Peyer's patch (tissue), 4 donors: ENCODE results near the gene HHIPL1.

ENCODE experiments used
- POLR2A ChIP-seq, 2 donors: fragments of 450-650 bp; IDR thresholded peaks; one replicate each; pipeline ENCODE4 v1.5.1; 2017; ENCODE audit warnings: antibody characterized with exemption in 2 of 2, mild to moderate bottlenecking in 2 of 2, moderate library complexity in 2 of 2
- TF ChIP-seq, protein P1 (sequence below), 6 experiments: fragments of 450-650 bp in 4 of 6; fragments of 200-600 bp in 2 of 6; sonication (generic) in 1 of 6; IDR thresholded peaks; one replicate each; pipeline ENCODE4 v1.5.1; 2017 to 2019; ENCODE audit warnings: antibody characterized with exemption in 6 of 6, mild to moderate bottlenecking in 3 of 6, moderate library complexity in 1 of 6

DNA sequence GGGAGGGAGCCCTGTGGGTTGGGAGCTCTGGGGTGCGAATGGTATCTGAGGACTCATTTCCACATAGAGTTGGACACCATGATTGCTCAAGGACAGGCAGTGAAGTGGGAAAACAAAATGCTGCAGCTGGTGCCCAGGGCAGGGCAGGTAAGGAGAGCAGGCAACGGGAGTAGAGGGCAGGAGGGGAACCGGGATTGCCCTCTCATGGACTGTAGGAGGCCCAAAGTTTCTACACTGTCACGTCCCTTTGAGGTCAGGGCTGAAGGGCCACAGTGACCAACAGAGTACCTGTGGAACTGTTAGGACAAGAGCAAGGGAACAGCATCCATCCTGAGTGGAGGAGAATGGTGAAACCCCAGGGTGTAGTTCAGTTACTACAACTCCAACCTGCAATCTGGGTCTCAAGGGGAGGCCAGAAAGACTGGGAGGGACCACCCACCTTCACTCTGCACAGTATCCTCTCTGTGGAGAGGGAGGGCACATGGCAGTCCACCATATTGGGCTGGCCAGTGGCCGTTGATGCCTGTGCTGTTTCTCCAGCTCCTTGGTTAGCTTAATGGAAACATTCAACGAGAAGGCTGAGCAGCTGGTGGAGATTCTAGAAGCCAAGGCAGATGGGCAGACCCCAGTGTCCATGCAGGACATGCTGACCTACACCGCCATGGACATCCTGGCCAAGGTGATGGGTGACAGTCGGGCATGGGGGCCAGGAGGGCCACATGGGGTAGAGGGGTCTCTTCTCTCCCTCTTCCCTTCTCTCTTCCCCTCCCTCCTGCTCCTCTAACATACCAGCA is 61.4 kb downstream of the HHIPL1 start:
- TF ChIP-seq, protein P1, sequence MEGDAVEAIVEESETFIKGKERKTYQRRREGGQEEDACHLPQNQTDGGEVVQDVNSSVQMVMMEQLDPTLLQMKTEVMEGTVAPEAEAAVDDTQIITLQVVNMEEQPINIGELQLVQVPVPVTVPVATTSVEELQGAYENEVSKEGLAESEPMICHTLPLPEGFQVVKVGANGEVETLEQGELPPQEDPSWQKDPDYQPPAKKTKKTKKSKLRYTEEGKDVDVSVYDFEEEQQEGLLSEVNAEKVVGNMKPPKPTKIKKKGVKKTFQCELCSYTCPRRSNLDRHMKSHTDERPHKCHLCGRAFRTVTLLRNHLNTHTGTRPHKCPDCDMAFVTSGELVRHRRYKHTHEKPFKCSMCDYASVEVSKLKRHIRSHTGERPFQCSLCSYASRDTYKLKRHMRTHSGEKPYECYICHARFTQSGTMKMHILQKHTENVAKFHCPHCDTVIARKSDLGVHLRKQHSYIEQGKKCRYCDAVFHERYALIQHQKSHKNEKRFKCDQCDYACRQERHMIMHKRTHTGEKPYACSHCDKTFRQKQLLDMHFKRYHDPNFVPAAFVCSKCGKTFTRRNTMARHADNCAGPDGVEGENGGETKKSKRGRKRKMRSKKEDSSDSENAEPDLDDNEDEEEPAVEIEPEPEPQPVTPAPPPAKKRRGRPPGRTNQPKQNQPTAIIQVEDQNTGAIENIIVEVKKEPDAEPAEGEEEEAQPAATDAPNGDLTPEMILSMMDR (IDR thresholded peaks at IDR 0.05), result no peak
- no peak for TF ChIP-seq POLR2A (IDR thresholded peaks at IDR 0.05)
